GM23248 (cell line): ENCODE data around the gene KRT2. TPM values are rescaled to one million over a fixed set of nuclear protein-coding genes. Genes with fewer than 3 reads are reported as not detected.

Experiments
- DNase-seq: peaks from one replicate; pipeline ENCODE4 v3.0.0-alpha.2; 2015
- H2AFZ ChIP-seq: fragments of 200-600 bp; sonication (generic); 2 replicates; pipeline ENCODE4 v1.6.1; 2016; ENCODE audit warnings: antibody characterized with exemption
- H3F3A ChIP-seq: fragments of 200-600 bp; sonication (generic); 2 replicates; pipeline ENCODE4 v1.6.1; 2016; ENCODE audit warnings: mild to moderate bottlenecking, antibody characterized with exemption, mixed run types; ENCODE audit not compliant: insufficient read depth
- H3K27ac ChIP-seq: fragments of 200-600 bp; sonication (generic); 2 replicates; pipeline ENCODE4 v1.5.1; 2016; ENCODE audit warnings: mild to moderate bottlenecking
- H3K27me3 ChIP-seq: fragments of 200-600 bp; sonication (generic); replicated peaks from 2 replicates; pipeline ENCODE4 v1.6.1; 2016; ENCODE audit warnings: mild to moderate bottlenecking; ENCODE audit not compliant: insufficient read depth
- H3K36me3 ChIP-seq: fragments of 200-600 bp; sonication (generic); 2 replicates; pipeline ENCODE4 v1.6.1; 2016; ENCODE audit warnings: low read depth, mild to moderate bottlenecking
- H3K4me1 ChIP-seq: fragments of 200-600 bp; sonication (generic); 2 replicates; pipeline ENCODE4 v1.6.1; 2016; ENCODE audit warnings: mild to moderate bottlenecking; ENCODE audit not compliant: insufficient read depth
- H3K4me2 ChIP-seq: fragments of 200-600 bp; sonication (generic); one replicate; pipeline ENCODE4 v1.6.1; 2016; ENCODE audit warnings: mild to moderate bottlenecking; ENCODE audit not compliant: unreplicated experiment
- H3K4me3 ChIP-seq: fragments of 200-600 bp; sonication (generic); 2 replicates; pipeline ENCODE4 v1.5.1; 2016; ENCODE audit warnings: mild to moderate bottlenecking
- H3K79me2 ChIP-seq: fragments of 200-600 bp; sonication (generic); 2 replicates; pipeline ENCODE4 v1.6.1; 2016; ENCODE audit warnings: mild to moderate bottlenecking; ENCODE audit not compliant: insufficient read depth
- H3K9ac ChIP-seq: fragments of 200-600 bp; sonication (generic); 2 replicates; pipeline ENCODE4 v1.6.1; 2016; ENCODE audit warnings: mild to moderate bottlenecking
- H3K9me2 ChIP-seq: fragments of 200-600 bp; sonication (generic); 2 replicates; pipeline ENCODE4 v1.6.1; 2016; ENCODE audit warnings: mixed run types, mild to moderate bottlenecking, moderate library complexity; ENCODE audit not compliant: insufficient read depth
- H3K9me3 ChIP-seq: fragments of 200-600 bp; sonication (generic); one replicate; pipeline ENCODE4 v1.6.1; 2017; ENCODE audit warnings: low read depth
- H4K20me1 ChIP-seq: fragments of 200-600 bp; sonication (generic); 2 replicates; pipeline ENCODE4 v1.6.0; 2016; ENCODE audit not compliant: insufficient read depth
- EZH2 ChIP-seq: fragments of 200-600 bp; sonication (generic); IDR thresholded peaks from 2 replicates; pipeline ENCODE4 v1.6.1; 2018; ENCODE audit warnings: antibody characterized with exemption, mild to moderate bottlenecking; ENCODE audit not compliant: insufficient read depth, poor library complexity, severe bottlenecking
- EZH2phosphoT487 ChIP-seq: fragments of 200-600 bp; sonication (generic); IDR thresholded peaks from 2 replicates; pipeline ENCODE4 v1.6.1; 2018; ENCODE audit warnings: antibody characterized with exemption, moderate library complexity, mild to moderate bottlenecking, low read depth; ENCODE audit not compliant: insufficient read depth
- WGBS, 2 experiments: methylation state at CpG; one replicate each; pipeline ENCODE4 v1.1.6; 2015 to 2017; ENCODE audit warnings: low lambda C conversion rate in 2 of 2, low coverage in 1 of 2; ENCODE audit errors: missing lambda C conversion rate in 2 of 2; 5-methylcytosine and 5-hydroxymethylcytosine counted together
- in situ Hi-C: fragments of 300-500 bp; cut with MboI; formaldehyde crosslinking; loops from 2 replicates; pipeline ENCODE4 v1.15.0; 2020
- polyA plus RNA-seq: library from polyadenylated mRNA; unstranded; fragments of >200 nt; fragmentation: Nextera tagmentation; extraction: Ambion mirVana; gene quantifications from 2 replicates; pipeline ENCODE4 v1.2.1, GENCODE V29; 2016
- total RNA-seq: library from RNA; depleted of rRNA; stranded (reverse); fragments of >200 nt; shearing (Covaris generic); gene quantifications from 2 replicates; pipeline ENCODE4 v1.2.3, GENCODE V29; 2014

KRT2 gene
- total and polyA plus RNA-seq, 2 experiments from 2014 or later = not detected

DNA sequence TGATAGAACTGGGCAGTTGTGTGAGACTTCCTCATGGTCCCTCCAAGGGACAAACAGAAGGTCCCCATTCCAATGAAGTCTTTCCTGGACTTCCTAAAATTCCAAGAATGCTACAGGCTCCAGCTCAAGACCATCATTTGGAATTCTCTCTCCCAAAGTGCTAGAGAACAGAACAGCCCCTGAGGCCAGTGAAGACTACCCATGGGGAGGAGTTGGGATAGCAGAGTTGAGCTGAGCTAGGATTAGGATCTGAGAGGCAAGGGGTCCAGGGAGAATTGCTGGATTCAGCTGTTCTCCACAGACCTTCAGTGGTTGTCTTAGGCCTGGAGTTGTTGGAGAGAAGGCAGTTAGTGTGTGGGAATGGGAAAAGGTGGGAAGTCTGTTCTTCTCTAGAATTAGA, 17.4 kb upstream of the KRT2 start:
- no peaks in the 10 kb centered on the region for H4K20me1 ChIP-seq
- no peaks in the 10 kb centered on the region for H3F3A ChIP-seq
- no peak overlapping the region for H3K4me2 ChIP-seq
- no peak overlapping the region for H3K4me3 ChIP-seq
- no peaks in the 10 kb centered on the region for H3K79me2 ChIP-seq
- no peaks in the 10 kb centered on the region for H3K9me2 ChIP-seq
- DNase-seq = no peak
- H3K27ac ChIP-seq = no peak overlapping the region
- no peak overlapping the region for H3K9ac ChIP-seq
- no peak overlapping the region for H2AFZ ChIP-seq
- in situ Hi-C loops = no loop called here
- no peaks in the 10 kb centered on the region for H3K4me1 ChIP-seq
- no peaks in the 10 kb centered on the region for H3K9me3 ChIP-seq
- H3K36me3 ChIP-seq = no peaks in the 10 kb centered on the region
- no peak for TF ChIP-seq EZH2
- peaks cover 51% of the 10 kb centered on the region for H3K27me3 ChIP-seq

DNA sequence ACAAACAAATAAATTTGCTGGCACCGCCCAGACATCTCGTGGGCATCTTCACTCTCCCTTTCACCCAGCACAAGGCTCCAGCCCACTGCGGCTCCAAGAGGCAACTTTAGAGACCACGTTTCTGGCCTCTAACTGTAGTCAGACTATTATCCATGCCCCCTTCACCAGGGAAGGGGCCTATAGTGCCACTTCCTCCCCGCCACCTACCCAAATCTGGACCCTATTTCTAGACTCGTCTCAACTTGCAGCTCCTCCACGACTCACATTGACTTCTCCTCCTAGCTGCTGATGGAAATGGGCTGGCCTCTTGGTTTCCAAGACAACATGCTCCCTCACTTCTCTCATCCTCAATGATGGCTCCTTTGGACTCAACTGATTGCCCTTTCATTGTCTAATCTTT, 15.9 kb upstream of the KRT2 start:
- Histone ChIP-seq H3K9me3 (no peaks in the 10 kb centered on the region), H3K79me2 (no peaks in the 10 kb centered on the region), H4K20me1 (no peaks in the 10 kb centered on the region), H2AFZ (no peak overlapping the region), H3K4me2 (no peak overlapping the region), H3K9ac (no peak overlapping the region), H3K27me3 (peaks cover 51% of the 10 kb centered on the region), H3F3A (no peaks in the 10 kb centered on the region), H3K36me3 (no peaks in the 10 kb centered on the region), H3K27ac (no peak overlapping the region), H3K4me3 (no peak overlapping the region), H3K9me2 (no peaks in the 10 kb centered on the region), H3K4me1 (no peaks in the 10 kb centered on the region)
- WGBS, 2 experiments = 49% methylated on average over 7 of the region's 7 CpGs
- DNase-seq = no peak
- in situ Hi-C loops = no loop called here
- TF ChIP-seq EZH2phosphoT487 (no peak), EZH2 (no peak)

DNA sequence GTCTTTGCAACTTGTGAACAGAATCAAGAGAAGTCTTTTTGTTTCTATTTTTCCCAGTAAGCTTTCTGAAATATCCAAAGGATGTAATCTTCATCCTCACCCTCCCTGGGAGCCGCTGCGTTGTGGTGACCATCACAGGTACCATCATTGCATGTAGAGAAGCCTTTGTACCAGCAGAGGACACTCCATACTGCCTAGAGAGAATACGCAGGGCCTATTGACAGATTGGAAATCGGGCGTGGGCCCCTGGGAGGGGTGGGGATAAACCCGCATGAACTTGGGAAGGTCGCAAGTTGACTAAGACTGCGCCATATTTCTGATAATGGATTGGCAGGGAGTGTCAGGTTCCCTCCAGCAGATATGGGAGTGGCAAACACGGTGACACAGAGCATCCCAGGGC, 15.5 kb upstream of the KRT2 start:
- in situ Hi-C loops = no loop called here
- H3K9me3 ChIP-seq = no peaks in the 10 kb centered on the region
- peaks cover 53% of the 10 kb centered on the region for H3K27me3 ChIP-seq
- no peaks in the 10 kb centered on the region for H3K4me1 ChIP-seq
- H4K20me1 ChIP-seq = no peaks in the 10 kb centered on the region
- TF ChIP-seq EZH2 (no peak), EZH2phosphoT487 (no peak)
- no peaks in the 10 kb centered on the region for H3F3A ChIP-seq
- H3K4me3 ChIP-seq = no peak overlapping the region
- H3K27ac ChIP-seq = no peak overlapping the region
- no peaks in the 10 kb centered on the region for H3K9me2 ChIP-seq
- DNase-seq = no peak
- H3K36me3 ChIP-seq = no peaks in the 10 kb centered on the region
- no peak overlapping the region for H3K9ac ChIP-seq
- H2AFZ ChIP-seq = no peak overlapping the region
- H3K79me2 ChIP-seq = no peaks in the 10 kb centered on the region
- H3K4me2 ChIP-seq = no peak overlapping the region
- 48 to 59% methylated on average over 9 of the region's 9 CpGs for WGBS, 2 experiments

DNA sequence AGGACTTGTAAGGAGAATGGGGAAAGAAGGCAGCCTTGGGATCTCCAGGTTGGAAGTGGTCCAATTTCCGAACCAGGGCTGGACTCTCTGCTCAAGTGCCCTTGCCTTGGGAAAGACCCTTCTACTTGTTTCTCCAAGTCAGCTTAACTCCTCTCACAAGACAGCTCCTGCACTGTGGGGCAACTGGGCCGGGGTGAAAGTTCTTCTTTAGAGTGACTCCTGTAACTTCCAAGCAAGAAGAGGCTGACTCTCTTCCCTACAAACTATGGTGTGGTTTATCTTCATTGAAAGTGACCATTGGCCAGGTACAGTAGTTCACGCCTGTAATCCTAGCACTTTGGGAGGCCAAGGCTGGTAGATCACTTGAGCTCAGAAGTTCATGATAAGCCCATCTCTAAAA, 14.5 kb upstream of the KRT2 start:
- no peak overlapping the region for H2AFZ ChIP-seq
- H3K4me1 ChIP-seq = no peaks in the 10 kb centered on the region
- no peaks in the 10 kb centered on the region for H3K79me2 ChIP-seq
- DNase-seq = no peak
- H3K9ac ChIP-seq = no peak overlapping the region
- no peaks in the 10 kb centered on the region for H3F3A ChIP-seq
- H4K20me1 ChIP-seq = no peaks in the 10 kb centered on the region
- H3K4me2 ChIP-seq = no peak overlapping the region
- H3K9me3 ChIP-seq = no peaks in the 10 kb centered on the region
- in situ Hi-C loops = no loop called here
- H3K27me3 ChIP-seq = peaks cover 54% of the 10 kb centered on the region
- 58 to 60% methylated on average over 3 of the region's 3 CpGs for WGBS, 2 experiments
- H3K9me2 ChIP-seq = no peaks in the 10 kb centered on the region
- no peaks in the 10 kb centered on the region for H3K36me3 ChIP-seq
- H3K27ac ChIP-seq = no peak overlapping the region
- no peak overlapping the region for H3K4me3 ChIP-seq
- TF ChIP-seq EZH2phosphoT487 (no peak), EZH2 (no peak)

DNA sequence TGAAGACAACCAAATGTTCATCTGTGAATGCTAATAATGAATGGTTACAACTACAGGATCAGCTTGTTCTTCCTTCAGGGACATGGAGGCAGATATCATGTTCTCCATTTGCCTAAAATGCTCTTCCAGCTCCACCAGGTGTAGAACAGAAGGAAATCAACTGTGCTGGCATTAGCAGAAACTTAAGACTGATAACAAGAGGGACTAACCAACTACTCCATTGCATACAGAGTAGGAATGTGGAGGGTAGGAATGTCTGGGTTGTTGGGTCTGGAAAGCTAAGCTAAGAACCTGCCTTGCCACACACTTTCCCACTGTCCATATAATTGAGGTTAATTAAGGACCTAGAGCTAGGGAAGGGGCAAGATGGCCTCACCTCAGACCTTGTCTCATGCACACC, 11.4 kb upstream of the KRT2 start:
- H3K27ac ChIP-seq = no peak overlapping the region
- no peak for DNase-seq
- H3K9me3 ChIP-seq = no peaks in the 10 kb centered on the region
- H3K4me2 ChIP-seq = no peak overlapping the region
- peaks cover 59% of the 10 kb centered on the region for H3K27me3 ChIP-seq
- H3K4me3 ChIP-seq = no peak overlapping the region
- H3K4me1 ChIP-seq = no peaks in the 10 kb centered on the region
- TF ChIP-seq EZH2phosphoT487 (no peak), EZH2 (no peak)
- no peaks in the 10 kb centered on the region for H3K36me3 ChIP-seq
- in situ Hi-C loops = no loop called here
- no peaks in the 10 kb centered on the region for H3K79me2 ChIP-seq
- no peak overlapping the region for H2AFZ ChIP-seq
- no peaks in the 10 kb centered on the region for H3K9me2 ChIP-seq
- H4K20me1 ChIP-seq = no peaks in the 10 kb centered on the region
- no peaks in the 10 kb centered on the region for H3F3A ChIP-seq
- H3K9ac ChIP-seq = no peak overlapping the region
